IMR-90 (cell line): ENCODE measurements around the gene MMP24. TPM values are rescaled to one million over a fixed set of nuclear protein-coding genes. Genes with fewer than 3 reads are reported as not detected.

Experiments used
- ATAC-seq: fragments of 200-7000 bp; cut with Tn5 transposase; 2 replicates; pipeline ENCODE4 v1.9.1; 2020; ENCODE audit warnings: low read depth, mild to moderate bottlenecking, moderate library complexity
- BruUV-seq: library from RNA; stranded (reverse); fragments of 400-500 nt; replicated peaks from 2 replicates; lab custom pipeline; 2021; lab: Mats Ljungman, UMichigan
- CTCF ChIA-PET: fragments of 300-600 bp; formaldehyde crosslinking; extraction: SDS; loops from one replicate; lab custom pipeline; 2021; ENCODE audit warnings: antibody characterized with exemption; lab: Yijun Ruan, JAX
- POLR2A ChIA-PET: fragments of 300-600 bp; sonication (Branson Sonifier 250); formaldehyde crosslinking; loops from one replicate; lab custom pipeline; 2022; ENCODE audit warnings: antibody characterized with exemption; ENCODE audit not compliant: unreplicated experiment; lab: Charles Lee
- DNase-seq: peaks from one replicate; pipeline ENCODE4 v3.0.0; 2013
- H2AFZ ChIP-seq: replicated peaks from 2 replicates; pipeline ENCODE3; 2013; ENCODE audit warnings: low read length, mild to moderate bottlenecking; ENCODE audit not compliant: poor library complexity
- H2AK5ac ChIP-seq: 2 replicates; pipeline ENCODE4 v1.6.1; 2013; ENCODE audit warnings: low read depth, low read length, inconsistent platforms
- H2AK9ac ChIP-seq: replicated peaks from 2 replicates; pipeline ENCODE3; 2013; ENCODE audit warnings: mild to moderate bottlenecking, low read depth, low read length, moderate library complexity; ENCODE audit not compliant: poor library complexity
- H2BK120ac ChIP-seq: 2 replicates; pipeline ENCODE4 v1.6.1; 2013; ENCODE audit warnings: low read depth, low read length, inconsistent platforms
- H2BK15ac ChIP-seq: 3 replicates; pipeline ENCODE4 v1.6.1; 2013; ENCODE audit warnings: low read depth, low read length, inconsistent platforms
- H2BK20ac ChIP-seq: 2 replicates; pipeline ENCODE4 v1.6.1; 2013; ENCODE audit warnings: low read depth, mild to moderate bottlenecking, inconsistent platforms, low read length, moderate library complexity
- H2BK5ac ChIP-seq: 2 replicates; pipeline ENCODE4 v1.6.1; 2013; ENCODE audit warnings: mild to moderate bottlenecking, low read depth, low read length, inconsistent platforms; ENCODE audit not compliant: poor library complexity, severe bottlenecking
- H3K14ac ChIP-seq: replicated peaks from 2 replicates; pipeline ENCODE4 v1.6.1; 2013; ENCODE audit warnings: low read depth, low read length, inconsistent platforms
- H3K18ac ChIP-seq: 2 replicates; pipeline ENCODE4 v1.6.1; 2013; ENCODE audit warnings: low read depth, low read length, control low read depth
- H3K23ac ChIP-seq: 2 replicates; pipeline ENCODE4 v1.6.1; 2013; ENCODE audit warnings: low read depth, low read length, inconsistent platforms
- H3K27ac ChIP-seq: 2 replicates; pipeline ENCODE4 v1.5.1; 2013; ENCODE audit warnings: mild to moderate bottlenecking, control low read depth, low read length; ENCODE audit not compliant: insufficient read depth
- H3K27me3 ChIP-seq: 2 replicates; pipeline ENCODE4 v1.6.1; 2013; ENCODE audit warnings: low read length; ENCODE audit not compliant: control insufficient read depth, insufficient read depth
- H3K36me3 ChIP-seq: 2 replicates; pipeline ENCODE4 v1.6.1; 2013; ENCODE audit warnings: low read length, mixed read lengths; ENCODE audit not compliant: control insufficient read depth, insufficient read depth
- H3K4ac ChIP-seq: 2 replicates; pipeline ENCODE4 v1.6.1; 2013; ENCODE audit warnings: low read depth, low read length, inconsistent platforms
- H3K4me1 ChIP-seq: 2 replicates; pipeline ENCODE4 v1.6.1; 2013; ENCODE audit warnings: low read length, mixed read lengths; ENCODE audit not compliant: control insufficient read depth, insufficient read depth
- H3K4me2 ChIP-seq: 2 replicates; pipeline ENCODE4 v1.6.1; 2013; ENCODE audit warnings: low read depth, mild to moderate bottlenecking, control low read depth, low read length, moderate library complexity
- H3K4me3 ChIP-seq: 2 replicates; pipeline ENCODE4 v1.5.1; 2013; ENCODE audit warnings: low read depth, mild to moderate bottlenecking, control low read depth, low read length, moderate library complexity; ENCODE audit not compliant: insufficient read depth
- H3K56ac ChIP-seq: 2 replicates; pipeline ENCODE4 v1.6.1; 2013; ENCODE audit warnings: low read length, inconsistent platforms; ENCODE audit not compliant: insufficient read depth; ENCODE audit errors: extremely low read depth
- H3K79me1 ChIP-seq, 2 experiments: 2 replicates each; pipeline ENCODE4 v1.6.1; 2013; ENCODE audit warnings: low read length in 2 of 2, inconsistent platforms in 1 of 2, low read depth in 1 of 2
- H3K9ac ChIP-seq: 2 replicates; pipeline ENCODE4 v1.6.1; 2013; ENCODE audit warnings: low read depth, low read length, control low read depth
- H3K9me1 ChIP-seq: 2 replicates; pipeline ENCODE4 v1.6.1; 2013; ENCODE audit warnings: low read length, inconsistent platforms; ENCODE audit not compliant: insufficient read depth
- H3K9me3 ChIP-seq: 2 replicates; pipeline ENCODE4 v1.6.1; 2013; ENCODE audit warnings: low read length; ENCODE audit not compliant: control insufficient read depth, insufficient read depth
- H4K20me1 ChIP-seq: 2 replicates; pipeline ENCODE4 v1.6.1; 2013; ENCODE audit warnings: low read length, inconsistent platforms; ENCODE audit not compliant: insufficient read depth
- H4K5ac ChIP-seq: 2 replicates; pipeline ENCODE4 v1.6.1; 2013; ENCODE audit warnings: mild to moderate bottlenecking, low read depth, low read length, control low read depth
- H4K8ac ChIP-seq, 2 experiments: 2 replicates each; pipeline ENCODE4 v1.6.1; 2013; ENCODE audit warnings: low read depth in 2 of 2, low read length in 2 of 2, control low read depth in 1 of 2, inconsistent platforms in 1 of 2
- H4K91ac ChIP-seq: 2 replicates; pipeline ENCODE4 v1.6.1; 2013; ENCODE audit warnings: low read depth, low read length, inconsistent platforms; ENCODE audit not compliant: insufficient read depth
- BHLHE40 ChIP-seq: fragments of 150-350 bp; IDR thresholded peaks from 2 replicates; pipeline ENCODE4 v1.6.1; 2016; ENCODE audit warnings: mild to moderate bottlenecking, low read depth, low read length
- CEBPB ChIP-seq: IDR thresholded peaks from 2 replicates; pipeline ENCODE4 v1.6.1; 2012; ENCODE audit warnings: low read depth, low read length, improper control_type of control experiment
- CHD1 ChIP-seq: IDR thresholded peaks from 2 replicates; pipeline ENCODE4 v1.6.1; 2012; ENCODE audit warnings: low read depth, low read length, improper control_type of control experiment
- CTCF ChIP-seq: conservative IDR thresholded peaks from 2 replicates; pipeline ENCODE4 v1.5.1; 2012; ENCODE audit warnings: mild to moderate bottlenecking, low read depth, low read length, improper control_type of control experiment
- ELK1 ChIP-seq: fragments of 150-350 bp; IDR thresholded peaks from 2 replicates; pipeline ENCODE4 v1.6.1; 2016; ENCODE audit warnings: low read depth, mild to moderate bottlenecking, low read length, moderate library complexity, borderline replicate concordance
- FOS ChIP-seq: fragments of 150-350 bp; IDR thresholded peaks from 2 replicates; pipeline ENCODE4 v1.6.1; 2016; ENCODE audit warnings: low read depth, low read length
- MAFK ChIP-seq: IDR thresholded peaks from 2 replicates; pipeline ENCODE4 v1.6.1; 2012; ENCODE audit warnings: low read depth, low read length, improper control_type of control experiment
- MAZ ChIP-seq: IDR thresholded peaks from 2 replicates; pipeline ENCODE4 v1.6.1; 2012; ENCODE audit warnings: low read depth, mild to moderate bottlenecking, low read length, improper control_type of control experiment, moderate library complexity, borderline replicate concordance
- MXI1 ChIP-seq: IDR thresholded peaks from 2 replicates; pipeline ENCODE4 v1.6.1; 2012; ENCODE audit warnings: low read depth, mild to moderate bottlenecking, low read length, moderate library complexity, borderline replicate concordance
- NFE2L2 ChIP-seq: fragments of 150-350 bp; IDR thresholded peaks from 2 replicates; pipeline ENCODE4 v1.6.1; 2016; ENCODE audit warnings: low read depth, mild to moderate bottlenecking, low read length
- POLR2A ChIP-seq: IDR thresholded peaks from 2 replicates; pipeline ENCODE4 v1.6.1; 2012; ENCODE audit warnings: mild to moderate bottlenecking, low read depth, low read length
- RAD21 ChIP-seq: IDR thresholded peaks from 2 replicates; pipeline ENCODE4 v1.6.1; 2012; ENCODE audit warnings: low read length, improper control_type of control experiment
- RCOR1 ChIP-seq: IDR thresholded peaks from 2 replicates; pipeline ENCODE4 v1.6.1; 2012; ENCODE audit warnings: mild to moderate bottlenecking, low read length, improper control_type of control experiment; ENCODE audit not compliant: insufficient replicate concordance
- RFX5 ChIP-seq: IDR thresholded peaks from 2 replicates; pipeline ENCODE4 v1.8.0; 2012; ENCODE audit warnings: low read depth, mild to moderate bottlenecking, low read length, moderate library complexity
- SMC3 ChIP-seq: fragments of 150-350 bp; IDR thresholded peaks from 2 replicates; pipeline ENCODE4 v1.6.1; 2016; ENCODE audit warnings: low read depth, mild to moderate bottlenecking, antibody characterized with exemption, low read length, moderate library complexity
- USF2 ChIP-seq: fragments of 150-350 bp; IDR thresholded peaks from 2 replicates; pipeline ENCODE4 v1.6.1; 2017; ENCODE audit warnings: mild to moderate bottlenecking, antibody characterized with exemption, low read length, low read depth
- WGBS, 2 experiments: methylation state at CpG; one replicate each; pipeline versions ENCODE4 v1.1.5 to v1.1.7; 2013; ENCODE audit warnings: missing lambda C conversion rate in 2 of 2; ENCODE audit not compliant: insufficient read length in 1 of 2; ENCODE audit errors: extremely low coverage in 2 of 2; 5-methylcytosine and 5-hydroxymethylcytosine counted together
- dilution Hi-C: fragments of 300-500 bp; cut with HindIII; formaldehyde crosslinking; loops from one replicate; pipeline ENCODE4 v1.14.3; 2018; ENCODE audit warnings: low sequenced_read_pairs; ENCODE audit not compliant: unreplicated experiment
- in situ Hi-C: fragments of 300-500 bp; cut with MboI; formaldehyde crosslinking; loops from 3 replicates; pipeline ENCODE4 v1.14.3; 2019; ENCODE audit warnings: low sequenced_read_pairs, inconsistent platforms, mixed read lengths
- intact Hi-C: fragments of 100-400 bp; cut with micrococcal nuclease; formaldehyde crosslinking; loops from 2 replicates; pipeline ENCODE4 v1.10.0; 2022
- polyA plus RNA-seq, 3 experiments: library from polyadenylated mRNA; depleted of rRNA; stranded (reverse); fragments of >200 nt; gene quantifications; 2 replicates each; pipeline ENCODE4 v1.2.3, GENCODE V29; 2012; ENCODE audit warnings: low replicate concordance in 1 of 3
- total RNA-seq: library from RNA; depleted of rRNA; stranded (reverse); fragments of >200 nt; gene quantifications from 2 replicates; pipeline ENCODE4 v1.2.3, GENCODE V29; 2012

MMP24 gene
- total and polyA plus RNA-seq, 2 of the 4 experiments (the other 2 are of a cell fraction), result 0.36 to 0.79 TPM

- dilution Hi-C loops, result no loop called here
- CTCF ChIA-PET, result no interaction called here
Measured at GRCh38 chr20:35246723-35247122, 20.2 kb downstream of the MMP24 start.

More at GRCh38 chr20:35246723-35247122, 20.2 kb downstream of the MMP24 start:
- peaks cover 2% of the 10 kb centered on the region; the same call in 1 of the 2 replicates for H3K27me3 ChIP-seq
- H3K79me1 ChIP-seq, result no peaks in the 10 kb centered on the region
- H3K4me2 ChIP-seq, result no peak overlapping the region
- H2BK120ac ChIP-seq, result no peak overlapping the region
- H4K5ac ChIP-seq, result no peak overlapping the region
- intact Hi-C loops, result no loop called here
- H2AK9ac ChIP-seq, result no peak overlapping the region
- POLR2A ChIA-PET, result no interaction called here
- no peak overlapping the region for H3K4ac ChIP-seq
- TF ChIP-seq CTCF (no peak), ELK1 (no peak), MAFK (no peak), POLR2A (no peak), FOS (no peak), USF2 (no peak), MAZ (no peak), BHLHE40 (no peak), SMC3 (no peak), RFX5 (no peak), MXI1 (no peak), NFE2L2 (no peak), RCOR1 (no peak), CHD1 (no peak), RAD21 (no peak), CEBPB (no peak)
- H2BK5ac ChIP-seq, result no peak overlapping the region
- no peak overlapping the region for H3K18ac ChIP-seq
- no peaks in the 10 kb centered on the region for H3K9me3 ChIP-seq
- no peak overlapping the region for H3K14ac ChIP-seq
- no peak overlapping the region for H3K56ac ChIP-seq
- BruUV-seq, result no TSS peak
- no peak overlapping the region for H3K27ac ChIP-seq
- H3K4me3 ChIP-seq, result no peak overlapping the region
- no peak overlapping the region for H2AK5ac ChIP-seq
- peaks cover 5% of the 10 kb centered on the region; the same call in 1 of the 2 replicates for H3K9me1 ChIP-seq
- ATAC-seq, result no peak
- no peak overlapping the region for H2BK15ac ChIP-seq
- peak overlapping the region; percentile 33 for H2AFZ ChIP-seq
- H3K36me3 ChIP-seq, result no peaks in the 10 kb centered on the region
- H4K8ac ChIP-seq, result no peak overlapping the region
- H2BK20ac ChIP-seq, result no peak overlapping the region
- H3K23ac ChIP-seq, result no peak overlapping the region
- H3K9ac ChIP-seq, result no peak overlapping the region
- 80% methylated on average over 12 of the region's 12 CpGs; no CpG with 5 or more reads in 1 of the 2 experiments for WGBS, 2 experiments
- H4K20me1 ChIP-seq, result no peaks in the 10 kb centered on the region
- no peak overlapping the region for H4K91ac ChIP-seq
- in situ Hi-C loops, result no loop called here
- peaks cover 2% of the 10 kb centered on the region; the same call in 1 of the 2 replicates for H3K4me1 ChIP-seq
- no peak for DNase-seq
